Measurements from ENCODE around the gene MICOS13.

The MICOS13 gene

GRCh38 chr19:5667751-5668271, 12.5 kb downstream of the MICOS13 start:
- no peak for DNase-seq (ENCODE audit: low read depth in 3 of 3)

GRCh38 chr19:5666921-5667610, 13.2 kb downstream of the MICOS13 start:
- DNase-seq (ENCODE audit: low read depth in 3 of 3): no peak

- DNase-seq (ENCODE audit: low read depth in 3 of 3): no peak
These were observed 14.4 kb downstream of the MICOS13 start for GRCh38 chr19:5665781-5666513.

GRCh38 chr19:5664515-5664914, 15.8 kb downstream of the MICOS13 start:
- no peak for DNase-seq (ENCODE audit: low read depth in 3 of 3)

- DNase-seq (ENCODE audit: low read depth in 3 of 3): no peak
These were observed 16.4 kb downstream of the MICOS13 start for GRCh38 chr19:5663904-5664303.

GRCh38 chr19:5661483-5661882, 18.8 kb downstream of the MICOS13 start:
- DNase-seq (ENCODE audit: low read depth in 3 of 3): no peak

- no peak for DNase-seq (ENCODE audit: low read depth in 3 of 3)
These were observed 24.9 kb downstream of the MICOS13 start for GRCh38 chr19:5655412-5655811.

GRCh38 chr19:5654931-5655330, 25.4 kb downstream of the MICOS13 start:
- no peak for DNase-seq (ENCODE audit: low read depth in 3 of 3)

GRCh38 chr19:5652261-5652660, 28.1 kb downstream of the MICOS13 start:
- no peak for DNase-seq (ENCODE audit: low read depth in 3 of 3)

GRCh38 chr19:5651361-5651760, 29.0 kb downstream of the MICOS13 start:
- no peak for DNase-seq (ENCODE audit: low read depth in 3 of 3)

GRCh38 chr19:5648464-5648863, 31.9 kb downstream of the MICOS13 start:
- DNase-seq (ENCODE audit: low read depth in 3 of 3): no peak

GRCh38 chr19:5646703-5647102, 33.6 kb downstream of the MICOS13 start:
- no peak for DNase-seq (ENCODE audit: low read depth in 3 of 3)

- DNase-seq (ENCODE audit: low read depth in 3 of 3): no peak
These were observed 34.9 kb downstream of the MICOS13 start for GRCh38 chr19:5645409-5645808.

- no peak for DNase-seq (ENCODE audit: low read depth in 3 of 3)
These were observed 36.3 kb downstream of the MICOS13 start for GRCh38 chr19:5644037-5644436.

GRCh38 chr19:5643060-5643459, 37.3 kb downstream of the MICOS13 start:
- DNase-seq (ENCODE audit: low read depth in 3 of 3): no peak

GRCh38 chr19:5642204-5642603, 38.1 kb downstream of the MICOS13 start:
- DNase-seq (ENCODE audit: low read depth in 3 of 3): no peak

GRCh38 chr19:5641171-5641570, 39.1 kb downstream of the MICOS13 start:
- no peak for DNase-seq (ENCODE audit: low read depth in 3 of 3)

GRCh38 chr19:5637971-5638370, 42.3 kb downstream of the MICOS13 start:
- DNase-seq (ENCODE audit: low read depth in 3 of 3): no peak

- DNase-seq (ENCODE audit: low read depth in 3 of 3): no peak
These were observed 44.9 kb downstream of the MICOS13 start for GRCh38 chr19:5635427-5635826.

GRCh38 chr19:5632657-5633056, 47.7 kb downstream of the MICOS13 start:
- no peak for DNase-seq (ENCODE audit: low read depth in 3 of 3)

- no peak for DNase-seq (ENCODE audit: low read depth in 3 of 3)
These were observed 48.1 kb downstream of the MICOS13 start for GRCh38 chr19:5632241-5632612.

- no peak for DNase-seq (ENCODE audit: low read depth in 3 of 3)
These were observed 48.6 kb downstream of the MICOS13 start for GRCh38 chr19:5631567-5632240.
